Fibroblast of peridontal ligament (primary cell): Measurements from ENCODE around the gene NDUFS5.
A peak's percentile ranks its signal among the peaks of the same experiment; 100 is the strongest.
"Not testable (repeated sequence)": the region's sequence is repeated elsewhere in the genome, so short reads cannot be mapped to it uniquely, and the experiment has no call there.

Source experiments
- DNase-seq: peaks from one replicate; pipeline ENCODE4 v3.0.0-alpha.2; 2010; ENCODE audit errors: extremely low read depth

NDUFS5 gene

GRCh38 chr1:39063775-39064174, 37.6 kb downstream of the NDUFS5 start:
- DNase-seq, result no peak

- no peak for DNase-seq
These were observed 39.4 kb downstream of the NDUFS5 start for GRCh38 chr1:39065542-39065941.

GRCh38 chr1:39068227-39068626, 42.1 kb downstream of the NDUFS5 start:
- not testable (repeated sequence) for DNase-seq

- not testable (repeated sequence) for DNase-seq
These were observed 45.4 kb downstream of the NDUFS5 start for GRCh38 chr1:39071557-39071956.

GRCh38 chr1:39076127-39076798, 50.1 kb downstream of the NDUFS5 start:
- peak; percentile 83 for DNase-seq

GRCh38 chr1:39076799-39077148, 50.6 kb downstream of the NDUFS5 start:
- no peak for DNase-seq

- DNase-seq, result no peak
These were observed 54.2 kb downstream of the NDUFS5 start for GRCh38 chr1:39080269-39080826.

- DNase-seq, result no peak
These were observed 54.7 kb downstream of the NDUFS5 start for GRCh38 chr1:39080831-39081270.

GRCh38 chr1:39081271-39082009, 55.3 kb downstream of the NDUFS5 start:
- no peak for DNase-seq

GRCh38 chr1:39082010-39082799, 56.1 kb downstream of the NDUFS5 start:
- DNase-seq, result no peak

- DNase-seq, result no peak
These were observed 56.8 kb downstream of the NDUFS5 start for GRCh38 chr1:39082811-39083576.

- no peak for DNase-seq
These were observed 58.0 kb downstream of the NDUFS5 start for GRCh38 chr1:39084191-39084590.
